Activated B cell treated with CpG ODN at 0.5 μM for 24 hours (primary cell): ENCODE results near the gene PIK3CD. TPM values are rescaled to one million over a fixed set of nuclear protein-coding genes. Genes with fewer than 3 reads are reported as not detected.
"Not testable (repeated sequence)": the region's sequence is repeated elsewhere in the genome, so short reads cannot be mapped to it uniquely, and the experiment has no call there.

Source experiments
- ATAC-seq: fragments of 200-7000 bp; cut with Tn5 transposase; one replicate; pipeline ENCODE4 v1.10.0; 2021; ENCODE audit warnings: low read depth, mild to moderate bottlenecking, moderate library complexity
- CTCF ChIA-PET: fragments of 350-600 bp; sonication (Branson Sonifier 250); formaldehyde crosslinking; loops from one replicate; lab custom pipeline; 2021; ENCODE audit warnings: antibody characterized with exemption; lab: Charles Lee
- POLR2A ChIA-PET: fragments of 350-600 bp; sonication (Branson Sonifier 250); formaldehyde crosslinking; loops from one replicate; lab custom pipeline; 2021; ENCODE audit warnings: antibody characterized with exemption; lab: Charles Lee
- DNase-seq: peaks from one replicate; pipeline ENCODE4 v3.0.0; 2022
- H3K27ac Mint-ChIP-seq: one replicate; pipeline ENCODE4 v1.8.0; 2020; ENCODE audit warnings: mixed read lengths
- H3K27me3 Mint-ChIP-seq: one replicate; pipeline ENCODE4 v1.8.0; 2021; ENCODE audit warnings: mixed read lengths
- H3K36me3 Mint-ChIP-seq: one replicate; pipeline ENCODE4 v1.8.0; 2021; ENCODE audit warnings: low read depth, mixed read lengths
- H3K4me1 Mint-ChIP-seq: one replicate; pipeline ENCODE4 v1.8.0; 2021; ENCODE audit warnings: mixed read lengths
- H3K4me3 Mint-ChIP-seq: one replicate; pipeline ENCODE4 v1.8.0; 2020; ENCODE audit warnings: mild to moderate bottlenecking, mixed read lengths
- H3K9me3 Mint-ChIP-seq: one replicate; pipeline ENCODE4 v1.8.0; 2020; ENCODE audit warnings: mixed read lengths
- CTCF ChIP-seq: fragments of 200-600 bp; IDR thresholded peaks from one replicate; pipeline ENCODE4 v1.8.0; 2022; ENCODE audit warnings: antibody characterized with exemption, mild to moderate bottlenecking
- intact Hi-C: fragments of 100-400 bp; cut with micrococcal nuclease; formaldehyde crosslinking; loops from one replicate; pipeline ENCODE4 v1.15.1; 2024
- total RNA-seq: library from RNA; stranded (reverse); gene quantifications from 2 replicates; pipeline ENCODE4 v1.2.3, GENCODE V29; 2022

The PIK3CD gene
- total RNA-seq, 1 donor from 2014 or later, result 265 TPM

- CTCF ChIA-PET, result no interaction called here
- intact Hi-C loops, result loop anchor here (10.0 kb wide), 1 partner anchor 414 kb away; the partner anchor contains the start of gene UBE4B
- H3K9me3 Mint-ChIP-seq, result no peaks in the 10 kb centered on the region
- peaks cover 20% of the 10 kb centered on the region for H3K4me1 Mint-ChIP-seq
- H3K36me3 Mint-ChIP-seq, result no peaks in the 10 kb centered on the region
- H3K4me3 Mint-ChIP-seq, result no peak overlapping the region
- DNase-seq (no peak), ATAC-seq (no peak)
- TF ChIP-seq CTCF, result no peak
- POLR2A ChIA-PET, result no interaction called here
- H3K27ac Mint-ChIP-seq, result no peak overlapping the region
- H3K27me3 Mint-ChIP-seq, result no peaks in the 10 kb centered on the region
Measured at GRCh38 chr1:9621032-9621431, 30.5 kb upstream of the PIK3CD start.

- Mint-ChIP-seq H3K4me3 (peak overlapping the region; percentile 15), H3K27me3 (no peaks in the 10 kb centered on the region), H3K36me3 (no peaks in the 10 kb centered on the region), H3K4me1 (peaks cover 48% of the 10 kb centered on the region), H3K9me3 (no peaks in the 10 kb centered on the region), H3K27ac (peak overlapping the region; percentile 46)
- ChIA-PET POLR2A (interaction anchor here (0.7 kb wide), 3 partner anchors 29 to 599 kb away, joined by 3 to 7 read pairs (median 5); no protein-coding TSS in a partner anchor), CTCF (interaction anchor here (1.1 to 1.4 kb wide), 2 partner anchors 97 to 245 kb away, joined by 3 read pairs; no protein-coding TSS in a partner anchor)
- TF ChIP-seq CTCF, result no peak
- DNase-seq (no peak), ATAC-seq (no peak)
- intact Hi-C loops, result loop anchor here (10.0 kb wide), 1 partner anchor 411 kb away; the partner anchor contains the start of gene UBE4B
Measured at GRCh38 chr1:9624081-9624480, 27.4 kb upstream of the PIK3CD start.

GRCh38 chr1:9625030-9625429 is 26.5 kb upstream of the PIK3CD start:
- ChIA-PET POLR2A (interaction anchor here (0.7 to 11.2 kb wide), 5 partner anchors 30 to 1603 kb away, joined by 7 to 699 read pairs (median 24); partner anchors contain the start of gene PIK3CD), CTCF (interaction anchor here (1.1 to 1.2 kb wide), 2 partner anchors 10 to 11 kb away, joined by 3 to 6 read pairs; no protein-coding TSS in a partner anchor)
- DNase-seq, H3K36me3 Mint-ChIP-seq, H3K9me3 Mint-ChIP-seq, ATAC-seq, H3K27me3 Mint-ChIP-seq: not testable (repeated sequence)
- Mint-ChIP-seq H3K4me1 (peaks cover 57% of the 10 kb centered on the region), H3K27ac (peak overlapping the region; percentile 70), H3K4me3 (peak overlapping the region; percentile 38)
- intact Hi-C loops, result loop anchor here (5.0 to 10.0 kb wide), 4 partner anchors 77 to 748 kb away; partner anchors contain the start of genes ENO1 and UBE4B

- peak; percentile 67 for DNase-seq
- CTCF ChIA-PET, result interaction anchor here (0.8 to 7.0 kb wide), 27 partner anchors 10 to 246 kb away, joined by 3 to 125 read pairs (median 6); partner anchors contain the start of gene PIK3CD
- POLR2A ChIA-PET, result interaction anchor here (0.6 to 11.2 kb wide), 19 partner anchors 10 to 1601 kb away, joined by 3 to 699 read pairs (median 5); partner anchors contain the start of genes ENO1, PIK3CD and TMEM201
- intact Hi-C loops, result loop anchor here (1.0 to 10.0 kb wide), 6 partner anchors 76 to 749 kb away; partner anchors contain the start of genes ENO1 and UBE4B
- no peaks in the 10 kb centered on the region for H3K9me3 Mint-ChIP-seq
- H3K36me3 Mint-ChIP-seq, result peaks cover 6% of the 10 kb centered on the region
- ATAC-seq, result peak; percentile 38
- H3K4me1 Mint-ChIP-seq, result peaks cover 69% of the 10 kb centered on the region
- peak overlapping the region; percentile 88 for H3K27ac Mint-ChIP-seq
- H3K4me3 Mint-ChIP-seq, result peak overlapping the region; percentile 81
- TF ChIP-seq CTCF, result no peak
- no peaks in the 10 kb centered on the region for H3K27me3 Mint-ChIP-seq
Measured at GRCh38 chr1:9626201-9626608, 25.3 kb upstream of the PIK3CD start.

GRCh38 chr1:9628541-9629444 is 22.7 kb upstream of the PIK3CD start:
- ChIA-PET CTCF (interaction anchor here (0.8 to 7.0 kb wide), 17 partner anchors 12 to 237 kb away, joined by 3 to 125 read pairs (median 4); partner anchors contain the start of gene PIK3CD), POLR2A (interaction anchor here (0.6 to 11.2 kb wide), 24 partner anchors 9 to 1093 kb away, joined by 3 to 699 read pairs (median 5); partner anchors contain the start of genes PIK3CD and SLC25A33)
- Mint-ChIP-seq H3K9me3 (no peaks in the 10 kb centered on the region), H3K36me3 (peaks cover 10% of the 10 kb centered on the region), H3K27me3 (no peaks in the 10 kb centered on the region), H3K4me3 (peak overlapping the region; percentile 88), H3K27ac (peak overlapping the region; percentile 89), H3K4me1 (peaks cover 82% of the 10 kb centered on the region)
- ATAC-seq (peak; percentile 43), DNase-seq (peak; percentile 59)
- no peak for TF ChIP-seq CTCF
- intact Hi-C loops, result loop anchor here (1.0 to 10.0 kb wide), 5 partner anchors 27 to 751 kb away; partner anchors contain the start of genes ENO1 and UBE4B
